Panc1 (cell line): Measurements from ENCODE around the gene CHST15. TPM values are rescaled to one million over a fixed set of nuclear protein-coding genes. Genes with fewer than 3 reads are reported as not detected.

Experiments
- ATAC-seq: fragments of 200-7000 bp; cut with Tn5 transposase; 2 replicates; pipeline ENCODE4 v1.9.1; 2020; ENCODE audit warnings: mild to moderate bottlenecking, moderate library complexity
- BruUV-seq: library from RNA; stranded (reverse); fragments of 400-500 nt; replicated peaks from 2 replicates; lab custom pipeline; 2021; lab: Mats Ljungman, UMichigan
- CTCF ChIA-PET: fragments of 300-600 bp; sonication (Branson Sonifier 250); formaldehyde crosslinking; loops from one replicate; lab custom pipeline; 2022; ENCODE audit warnings: antibody characterized with exemption; lab: Charles Lee
- POLR2A ChIA-PET: fragments of 300-600 bp; sonication (Branson Sonifier 250); formaldehyde crosslinking; loops from one replicate; lab custom pipeline; 2022; ENCODE audit warnings: antibody characterized with exemption; lab: Charles Lee
- DNase-seq: peaks from one replicate; pipeline ENCODE4 v3.0.0-alpha.2; 2010; ENCODE audit warnings: low read depth, low spot score
- H3K27ac ChIP-seq: 2 replicates; pipeline ENCODE4 v1.5.1; 2011; ENCODE audit warnings: mild to moderate bottlenecking, low read length, inconsistent platforms
- H3K27me3 ChIP-seq: fragments of 200-500 bp; sonication (Bioruptor generic); 2 replicates; pipeline ENCODE4 v1.6.0; 2014; ENCODE audit warnings: low read length, inconsistent platforms; ENCODE audit not compliant: control insufficient read depth, insufficient read depth
- H3K36me3 ChIP-seq: fragments of 200-500 bp; sonication (Bioruptor generic); 2 replicates; pipeline ENCODE4 v1.5.1; 2014; ENCODE audit warnings: inconsistent platforms, mild to moderate bottlenecking, low read length, moderate library complexity; ENCODE audit not compliant: control insufficient read depth, insufficient read depth
- H3K4me1 ChIP-seq: 2 replicates; pipeline ENCODE4 v1.5.1; 2011; ENCODE audit warnings: inconsistent platforms, mild to moderate bottlenecking, low read length, moderate library complexity; ENCODE audit not compliant: control insufficient read depth, insufficient read depth
- H3K4me3 ChIP-seq, 2 experiments: 2 replicates each; pipeline ENCODE4 v1.5.1; 2011 to 2012; ENCODE audit warnings: low read depth in 2 of 2, low read length in 2 of 2, mild to moderate bottlenecking in 2 of 2, inconsistent platforms in 1 of 2, moderate library complexity in 1 of 2
- H3K9me3 ChIP-seq: fragments of 200-500 bp; sonication (Bioruptor generic); 2 replicates; pipeline ENCODE4 v1.5.1; 2014; ENCODE audit warnings: low read depth, mild to moderate bottlenecking, inconsistent platforms, low read length, moderate library complexity; ENCODE audit not compliant: control insufficient read depth, insufficient read depth
- CTCF ChIP-seq: fragments of 450-650 bp; IDR thresholded peaks from 2 replicates; pipeline ENCODE4 v1.5.1; 2017; ENCODE audit warnings: mild to moderate bottlenecking
- POLR2AphosphoS5 ChIP-seq: IDR thresholded peaks from 2 replicates; pipeline ENCODE4 v1.6.1; 2012; ENCODE audit warnings: mild to moderate bottlenecking, low read depth, low read length, moderate library complexity
- SIN3A ChIP-seq: IDR thresholded peaks from 2 replicates; pipeline ENCODE4 v1.6.1; 2012; ENCODE audit warnings: low read depth, mild to moderate bottlenecking, low read length, moderate library complexity, borderline replicate concordance; ENCODE audit not compliant: insufficient read depth
- TCF7L2 ChIP-seq: IDR thresholded peaks from 2 replicates; pipeline ENCODE4 v1.6.1; 2011; ENCODE audit warnings: mild to moderate bottlenecking, low read depth, low read length, inconsistent platforms
- in situ Hi-C: cut with HindIII; loops from 2 replicates; pipeline ENCODE4 v1.10.0; 2016; ENCODE audit warnings: low sequenced_read_pairs, low pct_unique_long_range_greater_than_20kb
- intact Hi-C: fragments of 100-400 bp; cut with micrococcal nuclease; formaldehyde crosslinking; loops from one replicate; pipeline ENCODE4 v1.10.0; 2022; ENCODE audit not compliant: unreplicated experiment
- total RNA-seq: library from RNA; stranded (reverse); gene quantifications from one replicate; pipeline ENCODE4 v1.2.1, GENCODE V29; 2021; ENCODE audit not compliant: unreplicated experiment
- TF ChIP-seq, protein P1 (sequence below), 2 experiments: IDR thresholded peaks; 2 replicates each; pipeline ENCODE4 v1.6.1; 2011 to 2012; ENCODE audit warnings: low read depth in 2 of 2, control low read depth in 1 of 2, low read length in 1 of 2, mild to moderate bottlenecking in 1 of 2, moderate library complexity in 1 of 2; ENCODE audit not compliant: insufficient read depth in 1 of 2

CHST15 gene
- total RNA-seq, 1 experiment from 2014 or later: 33.2 TPM

- intact Hi-C loops (loop anchor here (1.0 to 10.0 kb wide), 2 partner anchors 261 to 396 kb away; no protein-coding TSS in a partner anchor), in situ Hi-C loops (no loop called here)
- H3K4me1 ChIP-seq: peaks cover 5% of the 10 kb centered on the region; the same call in 1 of the 2 replicates
- POLR2A ChIA-PET: no interaction called here
- ATAC-seq (no peak), DNase-seq (no peak)
- H3K9me3 ChIP-seq: no peaks in the 10 kb centered on the region
- TF ChIP-seq TCF7L2 (no peak), CTCF (no peak), POLR2AphosphoS5 (no peak), SIN3A (no peak)
- TF ChIP-seq, protein P1, sequence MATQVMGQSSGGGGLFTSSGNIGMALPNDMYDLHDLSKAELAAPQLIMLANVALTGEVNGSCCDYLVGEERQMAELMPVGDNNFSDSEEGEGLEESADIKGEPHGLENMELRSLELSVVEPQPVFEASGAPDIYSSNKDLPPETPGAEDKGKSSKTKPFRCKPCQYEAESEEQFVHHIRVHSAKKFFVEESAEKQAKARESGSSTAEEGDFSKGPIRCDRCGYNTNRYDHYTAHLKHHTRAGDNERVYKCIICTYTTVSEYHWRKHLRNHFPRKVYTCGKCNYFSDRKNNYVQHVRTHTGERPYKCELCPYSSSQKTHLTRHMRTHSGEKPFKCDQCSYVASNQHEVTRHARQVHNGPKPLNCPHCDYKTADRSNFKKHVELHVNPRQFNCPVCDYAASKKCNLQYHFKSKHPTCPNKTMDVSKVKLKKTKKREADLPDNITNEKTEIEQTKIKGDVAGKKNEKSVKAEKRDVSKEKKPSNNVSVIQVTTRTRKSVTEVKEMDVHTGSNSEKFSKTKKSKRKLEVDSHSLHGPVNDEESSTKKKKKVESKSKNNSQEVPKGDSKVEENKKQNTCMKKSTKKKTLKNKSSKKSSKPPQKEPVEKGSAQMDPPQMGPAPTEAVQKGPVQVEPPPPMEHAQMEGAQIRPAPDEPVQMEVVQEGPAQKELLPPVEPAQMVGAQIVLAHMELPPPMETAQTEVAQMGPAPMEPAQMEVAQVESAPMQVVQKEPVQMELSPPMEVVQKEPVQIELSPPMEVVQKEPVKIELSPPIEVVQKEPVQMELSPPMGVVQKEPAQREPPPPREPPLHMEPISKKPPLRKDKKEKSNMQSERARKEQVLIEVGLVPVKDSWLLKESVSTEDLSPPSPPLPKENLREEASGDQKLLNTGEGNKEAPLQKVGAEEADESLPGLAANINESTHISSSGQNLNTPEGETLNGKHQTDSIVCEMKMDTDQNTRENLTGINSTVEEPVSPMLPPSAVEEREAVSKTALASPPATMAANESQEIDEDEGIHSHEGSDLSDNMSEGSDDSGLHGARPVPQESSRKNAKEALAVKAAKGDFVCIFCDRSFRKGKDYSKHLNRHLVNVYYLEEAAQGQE (IDR thresholded peaks at IDR 0.05; ENCODE audit: insufficient read depth in 1 of 2, low read depth in 2 of 2, low read length in 1 of 2): no peak
- H3K27me3 ChIP-seq: no peaks in the 10 kb centered on the region
- peak overlapping the region in 1 of 2 experiments; percentile 66; a peak in 2 of 4 replicates for H3K4me3 ChIP-seq
- no TSS peak for BruUV-seq
- H3K36me3 ChIP-seq: no peaks in the 10 kb centered on the region
- CTCF ChIA-PET: interaction anchor here (0.5 to 4.2 kb wide), 8 partner anchors 9 to 407 kb away, joined by 3 to 52 read pairs (median 4); no protein-coding TSS in a partner anchor
- H3K27ac ChIP-seq: no peak overlapping the region
Measured at GRCh38 chr10:123993534-123994416, 99.6 kb downstream of the CHST15 start.

DNA sequence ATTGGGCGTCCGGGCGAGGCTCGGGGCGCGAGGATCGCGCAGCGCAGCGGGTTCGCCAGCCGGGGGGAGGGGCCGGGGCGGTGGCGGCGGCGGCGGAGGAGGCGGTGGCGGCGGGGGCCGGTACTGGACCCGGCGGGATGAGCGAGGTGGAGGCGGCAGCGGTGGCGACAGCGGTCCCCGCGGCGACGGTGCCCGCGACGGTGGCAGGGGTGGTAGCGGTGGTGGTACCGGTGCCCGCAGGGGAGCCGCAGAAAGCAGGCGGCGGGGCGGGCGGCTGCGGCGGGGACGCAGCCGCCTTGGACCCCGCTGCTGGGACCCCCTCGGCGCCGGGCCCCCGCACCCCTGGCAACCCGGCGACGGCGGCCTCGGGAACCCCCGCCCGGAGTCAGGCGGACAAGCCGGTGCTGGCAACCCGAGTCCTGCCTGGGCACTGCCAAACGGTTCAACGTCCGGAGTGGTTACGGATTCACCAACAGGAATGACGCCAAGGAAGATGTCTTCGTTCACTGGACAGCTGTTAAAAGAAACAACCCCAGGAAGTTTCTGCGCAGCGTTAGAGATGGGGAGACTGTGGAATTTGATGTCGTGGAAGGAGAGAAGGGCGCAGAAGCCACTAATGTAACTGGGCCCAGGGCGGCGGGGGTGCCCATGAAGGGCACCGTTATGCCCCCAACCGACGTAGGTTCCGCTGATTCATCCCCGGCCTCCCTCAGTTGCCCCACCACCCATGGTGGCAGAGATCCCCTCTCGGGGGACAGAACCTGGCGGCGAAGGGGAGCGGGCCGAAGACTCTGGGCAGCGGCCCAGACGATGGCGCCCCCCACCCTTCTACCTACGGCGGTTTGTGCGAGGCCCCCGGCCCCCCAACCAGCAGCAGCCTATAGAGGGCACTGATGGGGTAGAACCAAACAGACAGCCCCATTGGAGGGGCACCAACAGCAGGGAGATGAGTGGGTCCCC is 101.5 kb downstream of the CHST15 start:
- DNase-seq (no peak), ATAC-seq (no peak)
- CTCF ChIA-PET: no interaction called here
- H3K4me3 ChIP-seq: no peak overlapping the region
- intact Hi-C loops: loop anchor here (10.0 kb wide), 1 partner anchor 263 kb away; no protein-coding TSS in a partner anchor
- H3K4me1 ChIP-seq: peaks cover 5% of the 10 kb centered on the region; the same call in 1 of the 2 replicates
- H3K27ac ChIP-seq: no peak overlapping the region
- H3K9me3 ChIP-seq: no peaks in the 10 kb centered on the region
- in situ Hi-C loops: no loop called here
- POLR2A ChIA-PET: no interaction called here
- no peaks in the 10 kb centered on the region for H3K36me3 ChIP-seq
- no peaks in the 10 kb centered on the region for H3K27me3 ChIP-seq
- no TSS peak for BruUV-seq
- TF ChIP-seq TCF7L2 (no peak), SIN3A (no peak), CTCF (no peak), POLR2AphosphoS5 (no peak)
- TF ChIP-seq, protein P1 (IDR thresholded peaks at IDR 0.05; ENCODE audit: insufficient read depth in 1 of 2, low read depth in 2 of 2, low read length in 1 of 2): no peak
